Stimulated activated CD8-positive, alpha-beta memory T cell treated with anti-CD3 and anti-CD28 coated beads, Interleukin-7, amount 100 ng/mL, for 4 hours (primary cell): ENCODE results near the gene DCTPP1.
"Not testable (repeated sequence)": the region's sequence is repeated elsewhere in the genome, so short reads cannot be mapped to it uniquely, and the experiment has no call there.

ENCODE experiments used
- DNase-seq, 2 donors: peaks; one replicate each; pipeline ENCODE4 v3.0.0-alpha.2; 2020; ENCODE audit warnings: low read depth in 2 of 2

Gene DCTPP1

GRCh38 chr16:30429678-30430427, at the start of gene DCTPP1:
Gene DCTPP1 (minus strand): TSS chr16:30430030. CDS start chr16:30429980, 50 bp downstream.
- peak; percentile 95 to 97 for DNase-seq

DNA sequence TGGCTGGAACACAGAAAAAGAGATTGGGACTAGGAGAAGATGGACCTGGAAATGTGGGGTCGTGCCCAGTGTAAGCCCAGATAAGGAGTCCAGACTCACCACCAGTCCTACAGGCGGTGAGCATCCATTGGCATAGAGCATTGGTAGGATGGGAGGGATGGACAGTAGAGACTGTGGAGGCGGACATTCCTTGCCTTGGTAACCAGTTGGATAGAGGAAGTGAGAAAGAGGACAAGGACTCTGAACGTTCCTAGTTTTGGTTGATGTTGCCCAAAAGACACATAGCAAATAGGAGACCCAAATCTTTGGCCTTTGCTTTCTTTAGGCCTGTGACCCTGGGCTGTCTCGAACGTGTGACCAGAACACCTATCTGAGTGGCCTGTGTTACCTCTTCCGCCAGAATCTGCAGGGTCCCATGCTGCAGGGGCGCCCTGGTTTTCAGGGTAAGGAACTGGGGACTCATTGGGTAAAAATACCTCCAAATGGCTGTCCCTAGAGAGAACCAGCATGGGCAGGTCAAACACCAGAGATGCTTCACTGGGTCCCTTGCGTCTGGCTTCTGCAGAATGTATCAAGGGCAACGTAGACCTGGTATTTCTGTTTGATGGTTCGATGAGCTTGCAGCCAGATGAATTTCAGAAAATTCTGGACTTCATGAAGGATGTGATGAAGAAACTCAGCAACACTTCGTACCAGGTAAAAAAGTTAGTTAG, 49.1 kb upstream of the DCTPP1 start:
- no peak for DNase-seq

- DNase-seq: not testable (repeated sequence)
These were observed 47.9 kb upstream of the DCTPP1 start for GRCh38 chr16:30477773-30478172.

GRCh38 chr16:30476991-30477390, 47.2 kb upstream of the DCTPP1 start:
- no peak for DNase-seq

DNA sequence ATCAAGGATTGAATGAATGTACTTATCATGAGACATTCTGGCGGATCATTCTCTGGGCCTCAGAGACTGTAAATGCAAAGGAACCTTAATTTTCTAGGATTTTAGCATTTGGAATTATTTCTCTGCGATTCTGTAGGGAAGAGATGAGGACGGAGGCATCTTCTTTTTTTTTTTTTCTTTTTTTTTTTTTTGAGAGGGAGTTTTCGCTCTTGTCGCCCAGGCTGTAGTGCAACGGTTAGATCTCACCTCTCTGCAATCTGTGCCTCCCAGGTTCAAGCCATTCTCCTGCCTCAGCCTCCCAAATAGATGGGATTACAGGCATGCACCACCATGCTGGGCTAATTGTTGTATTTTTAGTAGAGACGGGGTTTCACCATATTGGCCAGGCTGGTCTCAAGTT, 44.9 kb upstream of the DCTPP1 start:
- no peak for DNase-seq

DNA sequence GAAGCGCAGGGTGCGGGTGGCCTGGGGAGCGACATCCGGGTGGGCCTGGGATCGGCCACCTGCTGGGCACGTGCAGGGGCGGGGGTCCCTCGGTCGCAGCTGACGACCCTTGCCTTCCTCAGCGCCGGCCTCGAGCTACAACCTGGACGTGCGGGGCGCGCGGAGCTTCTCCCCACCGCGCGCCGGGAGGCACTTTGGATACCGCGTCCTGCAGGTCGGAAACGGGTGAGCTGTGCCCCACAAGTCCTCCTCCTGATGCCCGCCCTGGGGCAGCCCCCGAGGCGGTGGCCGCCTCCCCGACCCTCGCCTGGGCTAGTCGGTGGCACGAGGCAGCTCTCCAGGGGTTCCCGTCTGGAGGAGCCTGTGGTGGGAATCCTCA, 44.2 kb upstream of the DCTPP1 start:
- no peak for DNase-seq

DNA sequence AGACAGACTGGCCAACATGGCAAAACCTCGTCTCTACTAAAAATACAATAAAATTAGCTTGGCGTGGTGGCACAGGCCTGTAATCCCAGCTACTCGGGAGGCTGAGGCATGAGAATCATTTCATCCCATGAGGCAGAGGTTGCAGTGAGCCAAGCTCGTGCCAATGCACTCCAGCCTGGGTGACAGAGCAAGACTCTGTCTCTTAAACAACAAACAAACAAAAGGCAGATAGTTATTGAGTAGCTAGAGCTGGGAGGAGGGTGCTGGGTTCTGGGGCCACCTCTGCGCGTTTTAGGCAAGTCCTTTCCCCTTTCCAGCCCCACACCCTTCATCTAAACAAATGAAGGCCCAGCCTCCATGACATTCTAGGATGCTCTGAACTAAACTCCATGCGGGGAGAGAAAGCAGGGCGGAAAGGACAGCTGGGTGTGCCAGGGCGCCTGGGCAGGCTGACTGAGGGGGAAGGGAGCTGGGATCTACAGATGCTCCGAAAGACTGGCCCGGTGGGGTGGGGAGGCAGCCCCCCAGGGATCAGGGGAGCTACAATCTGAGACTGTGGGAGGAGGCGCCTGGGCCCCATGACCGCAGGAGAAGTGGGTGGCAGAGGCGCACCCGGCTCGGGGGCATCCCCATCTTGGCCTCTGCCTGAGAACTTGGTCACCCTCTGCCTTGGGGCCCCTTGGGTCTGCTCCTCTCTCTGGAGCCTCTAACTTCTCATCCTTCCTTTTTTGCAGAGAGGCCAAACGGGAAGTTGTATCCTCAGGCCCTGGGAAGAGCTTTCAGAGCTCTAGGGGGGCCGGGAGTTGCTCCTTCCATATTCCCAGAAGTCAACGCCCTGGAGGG, 43.6 kb upstream of the DCTPP1 start:
- peak; percentile 30 to 63 for DNase-seq

DNA sequence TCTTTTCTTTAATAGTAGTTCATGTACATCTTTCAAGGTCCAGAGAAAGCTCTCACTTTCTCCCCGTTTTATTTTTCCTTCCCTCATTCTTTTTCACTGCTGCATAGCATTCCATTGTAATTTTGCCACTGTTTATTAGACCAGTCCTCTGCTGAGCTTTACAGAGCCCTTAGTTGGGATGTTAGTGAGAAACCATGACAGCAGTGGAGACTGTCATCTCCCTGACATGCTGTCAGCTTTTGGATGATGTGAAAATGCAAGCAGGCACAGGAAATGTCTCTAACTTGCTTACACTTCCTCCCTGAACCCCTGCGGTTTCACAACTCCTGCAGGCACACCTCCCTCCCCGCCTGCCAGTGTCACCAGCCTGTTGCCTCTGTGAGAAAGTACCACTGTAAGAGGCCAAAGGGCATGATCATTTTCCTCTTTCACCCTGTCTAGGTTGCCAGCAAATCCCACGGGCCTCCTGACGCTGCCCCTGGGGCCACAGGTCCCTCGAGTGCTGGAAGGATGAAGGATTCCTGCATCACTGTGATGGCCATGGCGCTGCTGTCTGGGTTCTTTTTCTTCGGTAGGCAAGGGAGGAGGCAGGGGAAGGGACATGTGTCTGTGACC, 42.6 kb upstream of the DCTPP1 start, which contains the start of gene ITGAL:
TSS of gene ITGAL (plus strand) at position 415 of the 615 bp plus-strand sequence. CDS start at position 511, 96 bp downstream.
- DNase-seq: peak; percentile 82

- DNase-seq: no peak
These were observed 40.8 kb upstream of the DCTPP1 start for GRCh38 chr16:30470632-30470995.

- DNase-seq: no peak
These were observed 40.3 kb upstream of the DCTPP1 start for GRCh38 chr16:30470170-30470512.

DNA sequence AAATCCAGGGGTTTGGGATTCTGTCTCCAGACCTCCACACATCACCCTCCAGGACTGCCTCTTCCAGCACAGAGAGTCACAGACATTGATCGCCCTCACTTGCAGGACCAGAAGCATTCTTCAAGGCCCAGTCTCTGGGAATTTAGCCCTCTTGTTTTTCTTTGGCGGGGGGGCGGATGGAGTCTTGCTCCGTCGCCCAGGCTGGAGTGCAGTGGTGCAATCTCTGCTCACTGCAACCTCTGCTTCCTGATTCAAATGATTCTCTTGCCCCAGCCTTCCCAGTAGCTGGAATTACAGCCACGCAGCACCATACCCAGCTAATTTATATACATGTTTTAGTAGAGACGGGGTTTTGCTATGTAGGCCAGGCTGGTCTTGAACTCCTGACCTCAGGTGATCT, 34.2 kb upstream of the DCTPP1 start:
- DNase-seq: no peak

DNA sequence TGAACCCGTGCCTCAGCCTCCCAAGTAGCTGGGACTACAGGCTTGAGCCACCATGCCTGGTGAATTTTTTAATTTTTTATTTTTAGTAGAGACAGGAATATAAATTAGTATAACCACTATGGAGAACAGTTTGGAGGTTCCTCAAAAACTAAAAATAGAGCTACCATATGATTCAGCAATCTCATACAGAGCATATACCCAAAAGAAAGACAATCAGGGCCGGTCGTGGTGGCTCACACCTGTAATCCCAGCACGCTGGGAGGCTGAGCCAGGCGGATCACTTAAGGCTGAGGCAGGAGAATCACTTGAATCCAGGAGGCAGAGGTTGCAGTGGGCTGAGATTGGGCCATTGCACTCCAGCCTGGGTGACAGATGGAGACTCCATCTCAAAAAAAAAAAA, 31.6 kb upstream of the DCTPP1 start:
- not testable (repeated sequence) for DNase-seq

- DNase-seq: no peak
These were observed 29.6 kb upstream of the DCTPP1 start for GRCh38 chr16:30459456-30459855.

- peak; percentile 79 to 84 for DNase-seq
These were observed 28.9 kb upstream of the DCTPP1 start for GRCh38 chr16:30458561-30459394.

- DNase-seq: no peak
These were observed 28.1 kb upstream of the DCTPP1 start for GRCh38 chr16:30457743-30458560.

- DNase-seq: no peak
These were observed 27.4 kb upstream of the DCTPP1 start for GRCh38 chr16:30457256-30457655.

GRCh38 chr16:30456302-30456701, 26.5 kb upstream of the DCTPP1 start:
- DNase-seq: no peak

DNA sequence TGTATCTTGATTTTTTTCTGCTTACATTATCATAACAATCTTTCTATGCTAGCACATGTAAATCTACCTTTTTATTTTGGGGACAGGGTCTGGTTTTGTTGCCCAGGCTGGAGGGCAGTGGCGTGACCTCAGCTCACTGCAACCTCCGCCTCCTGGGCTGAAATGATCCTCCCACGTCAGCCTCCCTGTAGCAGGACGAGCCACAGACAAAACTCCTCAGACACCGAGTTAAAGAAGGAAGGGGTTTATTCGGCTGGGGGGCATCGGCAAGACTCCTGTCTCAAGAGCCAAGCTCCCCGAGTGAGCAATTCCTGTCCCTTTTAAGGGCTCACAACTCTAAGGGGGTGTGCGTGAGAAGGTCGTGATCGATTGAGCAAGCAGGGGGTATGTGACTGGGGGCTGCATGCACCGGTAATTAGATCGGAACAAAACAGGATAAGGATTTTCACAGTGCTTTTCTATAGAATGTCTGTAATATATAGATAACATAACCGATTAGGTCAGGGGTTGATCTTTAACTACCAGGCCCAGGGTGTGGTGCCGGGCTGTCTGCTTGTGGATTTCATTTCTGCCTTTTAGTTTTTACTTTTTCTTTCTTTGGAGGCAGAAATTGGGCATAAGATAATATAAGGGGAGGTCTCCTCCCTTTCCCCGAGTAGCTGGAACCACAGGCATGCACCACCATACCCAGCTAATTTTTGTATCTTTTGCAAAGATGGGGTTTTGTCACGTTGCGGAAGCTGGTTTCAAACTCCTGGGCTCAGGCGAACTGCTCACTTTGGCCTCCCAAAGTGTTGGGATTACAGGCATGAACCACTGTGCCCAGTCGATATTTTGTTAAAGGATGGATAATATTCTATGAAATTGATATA, 23.1 kb upstream of the DCTPP1 start:
- DNase-seq: not testable (repeated sequence)

- DNase-seq: no peak
These were observed 19.2 kb upstream of the DCTPP1 start for GRCh38 chr16:30449116-30449435.
